Measurements from ENCODE around the gene NTHL1.

GRCh38 chr16:2003231-2003826 lies 44.3 kb downstream of the NTHL1 start:
- TF ChIP-seq CTCF (IDR thresholded peaks at IDR 0.05) (no peak), POLR2AphosphoS5 (IDR thresholded peaks at IDR 0.05) (no peak)
